Raji (cell line): Measurements from ENCODE around the gene TRPV6.

Source experiments
- POLR2A ChIP-seq: IDR thresholded peaks from 2 replicates; pipeline ENCODE4 v1.6.1; 2011; ENCODE audit warnings: low read depth, low read length, control low read depth; ENCODE audit not compliant: insufficient read depth

Gene TRPV6

DNA sequence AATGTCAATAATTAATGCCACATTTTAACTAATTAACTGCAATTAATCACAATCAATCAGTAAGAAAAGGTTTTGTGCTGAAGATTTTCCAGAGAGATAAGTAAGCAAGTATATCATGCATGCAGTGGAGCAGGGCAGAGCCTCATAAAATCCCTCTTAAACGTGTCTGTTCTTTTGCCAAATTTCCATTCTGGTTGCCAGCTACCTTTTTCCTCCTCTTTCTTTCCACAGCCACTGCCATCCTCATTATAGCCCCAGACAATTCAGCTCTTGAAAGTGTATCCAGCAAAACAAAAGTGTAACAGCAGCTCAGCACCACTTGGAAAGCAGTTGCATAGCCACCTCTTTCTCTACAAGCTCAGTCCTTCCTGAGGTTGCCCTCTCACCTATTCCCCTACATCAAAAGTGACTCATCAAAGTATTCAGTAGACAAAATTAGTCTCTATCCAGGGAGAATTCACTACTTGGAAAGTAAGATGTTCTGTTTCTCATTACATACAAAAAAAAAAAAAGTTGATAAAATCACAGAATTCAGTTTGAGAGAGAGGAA lies 57.5 kb downstream of the TRPV6 start:
- no peak for TF ChIP-seq POLR2A

DNA sequence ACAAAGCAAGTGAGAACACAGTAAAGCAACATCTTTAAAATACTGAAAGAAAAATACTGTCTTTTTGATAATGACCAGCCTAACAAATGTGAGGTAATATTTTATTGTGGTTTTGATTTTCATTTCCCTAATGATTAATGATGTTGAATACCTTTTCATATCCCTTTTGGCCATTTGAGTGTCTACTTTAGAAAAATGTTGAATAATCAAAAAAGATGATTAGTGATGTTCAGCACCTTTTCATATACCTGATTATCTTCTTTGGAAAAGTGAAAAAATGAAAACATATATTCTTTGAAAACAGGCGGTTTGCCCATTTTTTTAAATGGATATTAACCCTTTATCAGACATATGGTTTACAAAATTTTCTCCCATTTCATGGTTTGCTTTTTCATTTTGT lies 62.8 kb downstream of the TRPV6 start:
- no peak for TF ChIP-seq POLR2A
